Vagina (tissue), 2 donors: Measurements from ENCODE around the gene METTL3. TPM values are rescaled to one million over a fixed set of nuclear protein-coding genes. Genes with fewer than 3 reads are reported as not detected.

Experiments
- DNase-seq, 2 donors: peaks; one replicate each; pipeline ENCODE4 v3.0.0-alpha.2; 2017; ENCODE audit errors: extremely low spot score in 2 of 2
- H3K27ac ChIP-seq: fragments of 200-600 bp; sonication (generic); one replicate; pipeline ENCODE4 v1.5.1; 2019
- H3K27me3 ChIP-seq: fragments of 200-600 bp; sonication (generic); one replicate; pipeline ENCODE4 v1.5.1; 2019
- H3K36me3 ChIP-seq, 2 donors: fragments of 200-600 bp; sonication (generic); one replicate each; pipeline ENCODE4 v1.5.1; 2017 to 2019
- H3K4me1 ChIP-seq: fragments of 200-600 bp; sonication (generic); one replicate; pipeline ENCODE4 v1.5.1; 2019
- H3K4me3 ChIP-seq, 2 donors: fragments of 200-600 bp; sonication (generic); 1 replicate in 1 of 2; 2 replicates in 1 of 2; pipeline ENCODE4 v1.5.1; 2016 to 2019
- H3K9me3 ChIP-seq: fragments of 200-600 bp; sonication (generic); one replicate; pipeline ENCODE4 v1.5.1; 2019
- POLR2A ChIP-seq, 2 donors: fragments of 450-650 bp; IDR thresholded peaks; one replicate each; pipeline ENCODE4 v1.6.1; 2017; ENCODE audit warnings: antibody characterized with exemption in 2 of 2, mild to moderate bottlenecking in 2 of 2, moderate library complexity in 2 of 2
- POLR2AphosphoS5 ChIP-seq, 2 donors: sonication (generic); formaldehyde crosslinking; IDR thresholded peaks; one replicate each; pipeline ENCODE4 v1.9.0; 2017; ENCODE audit warnings: antibody characterized with exemption in 2 of 2, mild to moderate bottlenecking in 2 of 2, low read depth in 1 of 2; ENCODE audit not compliant: insufficient read depth in 1 of 2
- intact Hi-C: fragments of 100-400 bp; cut with DNase I; formaldehyde crosslinking; loops from one replicate; pipeline ENCODE4 v1.15.1; 2023
- total RNA-seq: library from RNA; depleted of rRNA; stranded (reverse); fragments of >200 nt; gene quantifications from one replicate; pipeline ENCODE4 v1.2.3, GENCODE V29; 2016
- TF ChIP-seq, protein P1 (sequence below), 3 experiments: fragments of 450-650 bp in 2 of 3; fragments of 200-600 bp in 1 of 3; sonication (generic) in 1 of 3; IDR thresholded peaks; one replicate each; pipeline ENCODE4 v1.5.1; 2017 to 2019; ENCODE audit warnings: antibody characterized with exemption in 3 of 3, mild to moderate bottlenecking in 2 of 3, moderate library complexity in 2 of 3

METTL3 gene
- total RNA-seq, 1 donor from 2014 or later: 71.5 TPM

DNA sequence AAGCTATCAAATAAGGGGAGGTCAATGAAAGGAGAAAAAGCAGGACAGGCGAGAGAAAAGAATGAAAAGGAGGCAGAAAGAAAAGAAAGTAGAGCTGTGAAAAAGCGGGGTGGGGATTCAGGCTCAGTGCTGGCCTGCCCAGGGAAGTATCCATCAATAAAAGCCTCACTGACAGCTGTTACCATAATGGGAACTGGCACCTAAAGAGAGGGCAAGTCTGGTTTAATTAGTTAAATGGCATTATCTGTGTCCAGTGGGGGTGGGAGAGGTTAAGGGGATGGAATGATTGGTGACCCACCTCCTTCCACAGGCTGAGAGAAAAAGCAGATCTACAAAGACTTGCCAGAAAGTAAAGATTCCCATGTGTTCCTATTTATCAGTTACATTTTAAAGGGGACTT, 7.6 kb upstream of the METTL3 start:
- TF ChIP-seq, protein P1, sequence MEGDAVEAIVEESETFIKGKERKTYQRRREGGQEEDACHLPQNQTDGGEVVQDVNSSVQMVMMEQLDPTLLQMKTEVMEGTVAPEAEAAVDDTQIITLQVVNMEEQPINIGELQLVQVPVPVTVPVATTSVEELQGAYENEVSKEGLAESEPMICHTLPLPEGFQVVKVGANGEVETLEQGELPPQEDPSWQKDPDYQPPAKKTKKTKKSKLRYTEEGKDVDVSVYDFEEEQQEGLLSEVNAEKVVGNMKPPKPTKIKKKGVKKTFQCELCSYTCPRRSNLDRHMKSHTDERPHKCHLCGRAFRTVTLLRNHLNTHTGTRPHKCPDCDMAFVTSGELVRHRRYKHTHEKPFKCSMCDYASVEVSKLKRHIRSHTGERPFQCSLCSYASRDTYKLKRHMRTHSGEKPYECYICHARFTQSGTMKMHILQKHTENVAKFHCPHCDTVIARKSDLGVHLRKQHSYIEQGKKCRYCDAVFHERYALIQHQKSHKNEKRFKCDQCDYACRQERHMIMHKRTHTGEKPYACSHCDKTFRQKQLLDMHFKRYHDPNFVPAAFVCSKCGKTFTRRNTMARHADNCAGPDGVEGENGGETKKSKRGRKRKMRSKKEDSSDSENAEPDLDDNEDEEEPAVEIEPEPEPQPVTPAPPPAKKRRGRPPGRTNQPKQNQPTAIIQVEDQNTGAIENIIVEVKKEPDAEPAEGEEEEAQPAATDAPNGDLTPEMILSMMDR (IDR thresholded peaks at IDR 0.05): no peak
- TF ChIP-seq POLR2AphosphoS5 (IDR thresholded peaks at IDR 0.05; ENCODE audit: insufficient read depth in 1 of 2, low read depth in 1 of 2) (no peak), POLR2A (IDR thresholded peaks at IDR 0.05) (no peak)
- H3K4me3 ChIP-seq: no peak overlapping the region
- H3K9me3 ChIP-seq: no peaks in the 10 kb centered on the region
- H3K27ac ChIP-seq: no peak overlapping the region
- intact Hi-C loops: no loop called here
- no peaks in the 10 kb centered on the region for H3K4me1 ChIP-seq
- H3K36me3 ChIP-seq: no peaks in the 10 kb centered on the region
- H3K27me3 ChIP-seq: no peaks in the 10 kb centered on the region
- no peak for DNase-seq

DNA sequence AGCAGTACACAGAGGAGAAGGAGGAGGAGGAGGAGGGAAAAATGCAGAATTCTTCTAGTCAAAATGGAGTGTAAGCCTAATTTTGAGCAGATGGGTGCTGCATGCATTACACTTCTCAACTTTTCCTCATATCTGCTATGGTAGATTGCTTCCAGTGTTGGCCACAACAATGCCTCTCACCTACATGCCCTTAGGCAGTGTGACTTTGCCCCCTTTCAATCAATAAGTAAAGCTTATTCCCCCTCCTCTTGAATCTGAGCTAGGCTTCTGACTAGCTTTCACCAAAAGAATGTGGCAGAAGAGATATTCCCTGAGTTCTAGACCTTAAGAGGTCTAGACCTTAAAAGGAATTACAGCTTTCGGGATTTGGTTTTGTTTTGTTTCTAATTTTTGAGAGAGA, 3.2 kb upstream of the METTL3 start:
- intact Hi-C loops: no loop called here
- TF ChIP-seq POLR2A (IDR thresholded peaks at IDR 0.05): no peak
- TF ChIP-seq, protein P1 (IDR thresholded peaks at IDR 0.05): no peak
- no peak for TF ChIP-seq POLR2AphosphoS5 (IDR thresholded peaks at IDR 0.05; ENCODE audit: insufficient read depth in 1 of 2, low read depth in 1 of 2)
- no peaks in the 10 kb centered on the region for H3K9me3 ChIP-seq

DNA sequence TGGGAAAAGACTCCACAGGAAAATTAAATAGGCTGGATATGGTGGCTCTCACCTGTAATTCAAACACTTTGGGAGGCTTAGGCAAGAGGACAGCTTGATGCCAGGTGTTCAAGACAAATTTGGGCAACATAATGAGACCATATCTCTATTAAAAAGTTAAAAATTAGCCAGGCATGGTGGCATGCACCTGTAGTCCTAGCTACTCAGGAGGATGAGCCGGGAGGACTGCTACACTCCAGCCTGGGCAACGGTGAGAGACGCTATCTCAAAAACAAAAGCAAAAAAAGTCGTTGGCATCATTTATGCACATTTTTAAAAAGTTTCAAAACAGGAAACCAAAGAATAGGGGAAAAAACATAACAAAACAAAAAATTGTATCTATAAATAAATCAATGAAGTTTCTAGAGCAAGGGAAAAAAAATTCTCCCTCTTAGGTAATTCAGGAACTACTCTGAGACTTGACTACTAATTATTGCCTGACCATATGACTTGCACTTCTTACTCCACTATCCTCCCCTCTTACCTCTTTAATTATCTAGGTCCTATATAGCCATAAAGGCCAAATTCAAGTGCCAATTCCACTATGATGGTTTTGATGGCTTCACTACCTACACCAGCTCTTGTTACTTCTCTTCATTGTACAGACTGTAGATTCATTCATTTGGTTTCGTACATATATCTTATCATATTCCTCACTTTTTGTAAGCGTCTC, 1.6 kb downstream of the METTL3 start:
- Histone ChIP-seq H3K36me3 (no peaks in the 10 kb centered on the region), H3K27ac (no peak overlapping the region), H3K27me3 (no peaks in the 10 kb centered on the region), H3K4me1 (peaks cover 28% of the 10 kb centered on the region), H3K9me3 (no peaks in the 10 kb centered on the region), H3K4me3 (peak overlapping the region in 1 of 2 donors; percentile 90)
- TF ChIP-seq POLR2AphosphoS5 (IDR thresholded peaks at IDR 0.05; ENCODE audit: insufficient read depth in 1 of 2, low read depth in 1 of 2): no peak
- TF ChIP-seq, protein P1 (IDR thresholded peaks at IDR 0.05): no peak
- no peak for DNase-seq
- intact Hi-C loops: loop anchor here (10.0 kb wide), 1 partner anchor 45 kb away; no protein-coding TSS in a partner anchor

More for the DNA sequence above, 3.2 kb upstream of the METTL3 start:
- Histone ChIP-seq H3K4me1 (peaks cover 13% of the 10 kb centered on the region), H3K36me3 (no peaks in the 10 kb centered on the region), H3K27ac (no peak overlapping the region), H3K4me3 (no peak overlapping the region), H3K27me3 (no peaks in the 10 kb centered on the region)
- DNase-seq: no peak

DNA sequence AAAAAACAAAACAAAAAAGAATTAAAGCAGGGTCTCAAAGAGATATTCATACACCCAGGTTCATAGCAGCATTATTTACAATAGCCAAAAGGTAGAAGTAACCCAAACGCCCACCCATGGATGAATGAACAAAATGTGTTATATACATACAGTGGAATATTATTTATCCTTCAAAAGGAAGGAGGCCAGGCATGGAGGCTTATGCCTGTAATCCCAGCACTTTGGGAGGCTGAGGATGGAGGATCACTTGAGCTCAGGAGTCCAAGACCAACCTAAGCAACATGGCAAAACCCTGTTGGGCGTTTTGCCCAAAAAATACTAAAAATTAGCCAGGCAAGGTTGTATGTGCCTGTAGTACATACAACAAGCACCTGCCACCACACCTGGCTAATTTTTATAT, 4.6 kb downstream of the METTL3 start:
- peaks cover 0 to 19% of the 10 kb centered on the region in 2 donors for H3K36me3 ChIP-seq
- no peak overlapping the region for H3K4me3 ChIP-seq
- no peaks in the 10 kb centered on the region for H3K9me3 ChIP-seq
- H3K27me3 ChIP-seq: no peaks in the 10 kb centered on the region
- TF ChIP-seq POLR2AphosphoS5 (IDR thresholded peaks at IDR 0.05; ENCODE audit: insufficient read depth in 1 of 2, low read depth in 1 of 2) (no peak), POLR2A (IDR thresholded peaks at IDR 0.05) (no peak)
- TF ChIP-seq, protein P1 (IDR thresholded peaks at IDR 0.05): no peak
- H3K4me1 ChIP-seq: peaks cover 28% of the 10 kb centered on the region
- no peak overlapping the region for H3K27ac ChIP-seq
- DNase-seq: no peak
- intact Hi-C loops: loop anchor here (10.0 kb wide), 1 partner anchor 48 kb away; no protein-coding TSS in a partner anchor

DNA sequence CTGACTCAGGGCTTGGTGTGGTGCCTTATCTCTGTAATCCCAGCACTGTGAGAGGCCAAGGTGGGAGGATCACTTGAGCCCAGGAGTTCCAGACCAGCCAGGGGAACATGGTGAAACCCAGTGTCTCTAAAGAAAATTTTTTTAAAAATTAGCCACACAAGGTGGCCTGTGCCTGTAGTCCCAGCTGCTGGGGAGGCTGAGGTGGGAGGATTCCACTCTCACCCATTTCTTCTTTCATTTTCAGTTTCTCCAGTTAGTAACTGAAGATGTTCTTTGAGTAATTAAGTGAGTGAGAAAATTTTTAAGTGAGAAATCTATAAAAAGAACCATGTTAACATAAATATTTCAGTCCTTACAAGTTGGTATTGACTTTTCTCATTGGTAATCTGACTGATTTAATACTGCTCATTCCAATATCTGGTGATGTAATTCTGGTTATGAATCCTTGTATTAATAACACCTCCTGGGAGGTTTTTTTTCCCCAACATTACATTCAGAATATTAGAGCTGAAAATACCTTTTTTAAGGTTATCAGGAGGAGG, 6.1 kb downstream of the METTL3 start:
- TF ChIP-seq, protein P1 (IDR thresholded peaks at IDR 0.05): no peak
- TF ChIP-seq POLR2A (IDR thresholded peaks at IDR 0.05) (no peak), POLR2AphosphoS5 (IDR thresholded peaks at IDR 0.05; ENCODE audit: insufficient read depth in 1 of 2, low read depth in 1 of 2) (no peak)
- Histone ChIP-seq H3K27ac (no peak overlapping the region), H3K4me1 (peaks cover 23% of the 10 kb centered on the region), H3K36me3 (peaks cover 0 to 21% of the 10 kb centered on the region in 2 donors), H3K27me3 (no peaks in the 10 kb centered on the region), H3K9me3 (no peaks in the 10 kb centered on the region), H3K4me3 (no peak overlapping the region)
- no peak for DNase-seq
- intact Hi-C loops: loop anchor here (10.0 kb wide), 1 partner anchor 50 kb away; no protein-coding TSS in a partner anchor
